Measurements from ENCODE around the gene PTPRT.

PTPRT gene

DNA sequence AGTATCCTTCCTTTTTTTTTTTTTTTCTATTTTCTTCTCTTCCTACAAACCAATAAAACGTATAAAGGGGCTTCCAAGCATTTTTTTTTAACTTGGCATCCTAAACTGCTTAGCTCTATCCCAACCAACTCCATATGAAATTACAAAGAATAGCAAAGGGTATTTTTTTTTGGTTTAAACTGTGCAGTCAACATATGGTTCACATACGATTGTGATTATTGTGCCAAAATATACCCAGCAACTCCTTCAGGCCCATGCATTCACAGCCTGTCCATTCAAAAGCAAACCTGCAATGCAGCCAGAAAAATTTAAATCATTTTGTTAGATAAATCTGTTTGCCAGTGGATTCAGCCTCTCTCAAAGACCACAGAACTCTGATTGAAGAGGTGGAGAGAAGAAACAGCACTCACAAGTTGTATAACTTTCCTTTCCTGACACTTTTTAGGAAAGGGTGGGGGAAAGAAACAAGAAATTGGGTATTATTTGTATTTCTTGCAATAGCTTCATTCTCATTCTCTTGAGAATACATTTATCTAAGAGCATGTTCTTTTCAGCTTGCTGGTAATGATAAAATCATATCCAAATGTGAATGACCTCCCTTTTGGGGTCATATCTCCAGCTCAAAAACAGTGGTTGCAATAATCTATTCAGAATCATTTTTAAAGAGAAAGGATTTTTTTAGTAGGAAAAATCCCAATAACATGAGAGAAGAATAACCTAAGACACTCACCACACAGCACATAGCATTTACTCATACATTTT lies 870.3 kb downstream of the PTPRT start:
- Histone ChIP-seq H3K27me3 (replicated peaks; ENCODE audit: control insufficient read depth, insufficient read depth, low read length) (no peaks in the 10 kb centered on the region), H3K9me3 (ENCODE audit: control insufficient read depth, low read length) (peaks cover 6% of the 10 kb centered on the region), H3K4me3 (ENCODE audit: low read length) (no peak overlapping the region), H3K36me3 (ENCODE audit: control insufficient read depth, insufficient read depth, low read length, severe bottlenecking) (no peaks in the 10 kb centered on the region), H3K4me1 (ENCODE audit: control insufficient read depth, insufficient read depth, low read length) (no peaks in the 10 kb centered on the region), H3K9ac (ENCODE audit: low read length) (no peak overlapping the region)
- no peak for DNase-seq (ENCODE audit: low read depth)

- Histone ChIP-seq H3K36me3 (ENCODE audit: control insufficient read depth, insufficient read depth, low read length, severe bottlenecking) (no peaks in the 10 kb centered on the region), H3K9me3 (ENCODE audit: control insufficient read depth, low read length) (peaks cover 6% of the 10 kb centered on the region), H3K4me3 (ENCODE audit: low read length) (no peak overlapping the region), H3K4me1 (ENCODE audit: control insufficient read depth, insufficient read depth, low read length) (no peaks in the 10 kb centered on the region), H3K27me3 (replicated peaks; ENCODE audit: control insufficient read depth, insufficient read depth, low read length) (no peaks in the 10 kb centered on the region), H3K9ac (ENCODE audit: low read length) (no peak overlapping the region)
- no peak for DNase-seq (ENCODE audit: low read depth)
Measured at GRCh38 chr20:42313704-42314103, 876.0 kb downstream of the PTPRT start.

DNA sequence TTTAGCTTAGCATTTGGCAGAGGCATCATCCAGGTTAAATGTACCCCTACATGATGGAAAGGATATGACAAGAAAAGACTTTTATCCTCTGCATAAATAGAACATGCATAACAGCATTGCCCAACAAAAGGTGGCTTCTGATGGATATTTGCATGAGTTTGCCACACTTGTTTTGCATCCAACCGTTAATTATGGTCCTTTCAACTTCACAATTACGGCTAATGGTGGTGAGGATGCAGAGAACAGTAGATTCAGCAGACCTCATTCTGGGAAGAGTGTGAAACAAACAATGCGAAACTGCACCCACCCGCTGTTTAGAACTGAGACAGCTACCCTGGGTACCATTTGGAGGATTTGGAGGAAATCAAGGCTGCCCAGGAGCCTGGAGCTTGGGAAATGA lies 880.7 kb downstream of the PTPRT start:
- Histone ChIP-seq H3K4me1 (ENCODE audit: control insufficient read depth, insufficient read depth, low read length) (no peaks in the 10 kb centered on the region), H3K9me3 (ENCODE audit: control insufficient read depth, low read length) (no peaks in the 10 kb centered on the region), H3K36me3 (ENCODE audit: control insufficient read depth, insufficient read depth, low read length, severe bottlenecking) (no peaks in the 10 kb centered on the region), H3K9ac (ENCODE audit: low read length) (no peak overlapping the region), H3K4me3 (ENCODE audit: low read length) (no peak overlapping the region), H3K27me3 (replicated peaks; ENCODE audit: control insufficient read depth, insufficient read depth, low read length) (no peaks in the 10 kb centered on the region)
- DNase-seq (ENCODE audit: low read depth), result no peak

DNA sequence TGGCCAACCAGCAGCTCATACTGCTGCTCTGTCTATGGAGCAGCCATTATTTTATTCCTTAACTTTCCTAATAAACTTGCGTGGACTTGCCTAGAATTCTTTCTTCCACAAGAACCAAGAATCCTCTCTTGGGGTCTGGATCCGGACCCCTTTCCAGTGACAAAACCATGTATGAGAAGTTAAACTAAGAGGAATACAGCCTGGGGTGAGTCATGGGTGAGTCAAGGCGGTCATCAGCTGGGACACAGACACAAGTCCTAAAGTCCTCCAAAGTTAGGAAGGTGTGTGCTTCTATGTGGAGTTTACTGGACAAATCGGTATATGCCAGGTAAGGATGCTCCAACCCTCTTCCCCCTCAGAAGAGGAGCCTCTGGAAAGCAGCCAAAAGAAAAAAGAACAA lies 881.5 kb downstream of the PTPRT start:
- no peak for DNase-seq (ENCODE audit: low read depth)
- Histone ChIP-seq H3K4me1 (ENCODE audit: control insufficient read depth, insufficient read depth, low read length) (no peaks in the 10 kb centered on the region), H3K27me3 (replicated peaks; ENCODE audit: control insufficient read depth, insufficient read depth, low read length) (no peaks in the 10 kb centered on the region), H3K36me3 (ENCODE audit: control insufficient read depth, insufficient read depth, low read length, severe bottlenecking) (no peaks in the 10 kb centered on the region), H3K4me3 (ENCODE audit: low read length) (no peak overlapping the region), H3K9ac (ENCODE audit: low read length) (no peak overlapping the region), H3K9me3 (ENCODE audit: control insufficient read depth, low read length) (no peaks in the 10 kb centered on the region)

GRCh38 chr20:42295592-42295991 lies 894.1 kb downstream of the PTPRT start:
- Histone ChIP-seq H3K4me3 (ENCODE audit: low read length) (no peak overlapping the region), H3K9ac (ENCODE audit: low read length) (no peak overlapping the region), H3K36me3 (ENCODE audit: control insufficient read depth, insufficient read depth, low read length, severe bottlenecking) (no peaks in the 10 kb centered on the region), H3K9me3 (ENCODE audit: control insufficient read depth, low read length) (no peaks in the 10 kb centered on the region), H3K4me1 (ENCODE audit: control insufficient read depth, insufficient read depth, low read length) (no peaks in the 10 kb centered on the region), H3K27me3 (replicated peaks; ENCODE audit: control insufficient read depth, insufficient read depth, low read length) (no peaks in the 10 kb centered on the region)
- DNase-seq (ENCODE audit: low read depth), result no peak

DNA sequence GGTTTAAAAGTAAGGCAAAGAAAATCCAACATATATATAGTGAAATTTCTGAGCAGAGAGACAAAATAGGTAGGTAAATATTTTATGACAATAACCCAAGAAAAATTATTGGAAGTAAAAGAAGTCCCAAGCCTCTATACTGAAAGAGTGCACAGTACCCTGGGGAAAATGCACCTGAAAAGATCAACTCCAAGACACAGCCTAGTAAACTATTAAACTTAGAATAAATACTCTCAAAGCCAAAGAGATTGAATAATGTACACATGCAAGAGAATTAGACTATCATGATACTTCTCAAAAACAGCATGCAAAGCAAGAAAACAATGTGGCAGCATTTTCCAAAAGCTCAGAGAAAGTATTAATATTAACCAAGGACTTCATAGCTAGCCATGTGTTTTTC lies 894.7 kb downstream of the PTPRT start:
- Histone ChIP-seq H3K4me3 (ENCODE audit: low read length) (no peak overlapping the region), H3K9me3 (ENCODE audit: control insufficient read depth, low read length) (no peaks in the 10 kb centered on the region), H3K36me3 (ENCODE audit: control insufficient read depth, insufficient read depth, low read length, severe bottlenecking) (no peaks in the 10 kb centered on the region), H3K27me3 (replicated peaks; ENCODE audit: control insufficient read depth, insufficient read depth, low read length) (no peaks in the 10 kb centered on the region), H3K4me1 (ENCODE audit: control insufficient read depth, insufficient read depth, low read length) (no peaks in the 10 kb centered on the region), H3K9ac (ENCODE audit: low read length) (no peak overlapping the region)
- DNase-seq (ENCODE audit: low read depth), result no peak

GRCh38 chr20:42281801-42282200 lies 907.9 kb downstream of the PTPRT start:
- H3K36me3 ChIP-seq (ENCODE audit: control insufficient read depth, insufficient read depth, low read length, severe bottlenecking), result no peaks in the 10 kb centered on the region
- DNase-seq (ENCODE audit: low read depth), result no peak
- no peaks in the 10 kb centered on the region for H3K27me3 ChIP-seq (replicated peaks; ENCODE audit: control insufficient read depth, insufficient read depth, low read length)
- H3K4me1 ChIP-seq (ENCODE audit: control insufficient read depth, insufficient read depth, low read length), result peaks cover 4% of the 10 kb centered on the region
- no peak overlapping the region for H3K9ac ChIP-seq (ENCODE audit: low read length)
- H3K9me3 ChIP-seq (ENCODE audit: control insufficient read depth, low read length), result peaks cover 7% of the 10 kb centered on the region
- H3K4me3 ChIP-seq (ENCODE audit: low read length), result no peak overlapping the region

DNA sequence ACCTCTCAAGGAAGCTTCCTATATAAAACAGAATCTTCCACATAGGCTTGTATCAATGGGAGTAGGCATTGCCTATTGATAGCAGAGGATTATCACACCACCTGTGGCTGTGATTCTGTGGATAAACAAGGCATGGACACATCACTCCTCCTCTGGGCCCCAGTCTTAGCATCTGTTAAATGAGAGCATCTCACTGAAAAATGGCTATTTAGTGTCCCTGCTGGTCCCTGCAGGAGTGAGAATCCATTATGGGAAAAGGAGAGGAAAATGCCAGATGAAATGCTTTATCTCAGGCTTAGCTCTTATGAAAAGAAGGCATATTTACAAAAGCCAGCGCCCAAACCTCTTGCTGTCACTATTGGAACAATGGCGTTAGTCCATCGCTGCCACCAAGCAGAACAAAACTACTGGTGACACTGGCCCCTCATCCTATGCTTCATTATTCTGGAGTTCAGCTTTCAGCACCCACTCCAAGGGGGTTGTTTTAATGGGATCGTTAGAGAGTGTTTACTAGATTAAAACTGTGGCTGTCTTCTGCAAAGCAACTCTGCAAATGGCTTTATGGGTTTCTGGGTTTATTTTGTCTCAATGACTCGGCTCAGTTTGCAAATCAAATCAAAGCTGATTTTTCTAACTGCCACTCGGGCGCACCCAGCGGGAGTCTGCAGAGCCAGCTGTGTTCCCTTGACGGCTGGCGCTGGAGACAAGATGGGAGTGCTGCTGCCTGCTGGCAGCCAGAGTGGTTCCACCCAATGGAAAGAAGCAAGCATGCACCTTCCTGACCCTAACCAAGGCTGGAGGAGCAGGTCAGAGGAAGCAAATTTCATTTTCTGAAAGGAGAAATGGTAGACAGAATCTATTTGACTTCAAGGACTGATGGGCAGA lies 912.7 kb downstream of the PTPRT start:
- H3K9me3 ChIP-seq (ENCODE audit: control insufficient read depth, low read length), result peaks cover 2% of the 10 kb centered on the region
- no peaks in the 10 kb centered on the region for H3K4me1 ChIP-seq (ENCODE audit: control insufficient read depth, insufficient read depth, low read length)
- no peak overlapping the region for H3K9ac ChIP-seq (ENCODE audit: low read length)
- no peak for DNase-seq (ENCODE audit: low read depth)
- no peaks in the 10 kb centered on the region for H3K27me3 ChIP-seq (replicated peaks; ENCODE audit: control insufficient read depth, insufficient read depth, low read length)
- no peaks in the 10 kb centered on the region for H3K36me3 ChIP-seq (ENCODE audit: control insufficient read depth, insufficient read depth, low read length, severe bottlenecking)
- H3K4me3 ChIP-seq (ENCODE audit: low read length), result no peak overlapping the region

- H3K9ac ChIP-seq (ENCODE audit: low read length), result no peak overlapping the region
- H3K4me1 ChIP-seq (ENCODE audit: control insufficient read depth, insufficient read depth, low read length), result no peaks in the 10 kb centered on the region
- no peaks in the 10 kb centered on the region for H3K36me3 ChIP-seq (ENCODE audit: control insufficient read depth, insufficient read depth, low read length, severe bottlenecking)
- H3K9me3 ChIP-seq (ENCODE audit: control insufficient read depth, low read length), result peaks cover 2% of the 10 kb centered on the region
- no peaks in the 10 kb centered on the region for H3K27me3 ChIP-seq (replicated peaks; ENCODE audit: control insufficient read depth, insufficient read depth, low read length)
- no peak overlapping the region for H3K4me3 ChIP-seq (ENCODE audit: low read length)
- DNase-seq (ENCODE audit: low read depth), result no peak
Measured at GRCh38 chr20:42274986-42275385, 914.7 kb downstream of the PTPRT start.

- no peaks in the 10 kb centered on the region for H3K27me3 ChIP-seq (replicated peaks; ENCODE audit: control insufficient read depth, insufficient read depth, low read length)
- H3K4me3 ChIP-seq (ENCODE audit: low read length), result no peak overlapping the region
- no peaks in the 10 kb centered on the region for H3K4me1 ChIP-seq (ENCODE audit: control insufficient read depth, insufficient read depth, low read length)
- H3K9ac ChIP-seq (ENCODE audit: low read length), result no peak overlapping the region
- DNase-seq (ENCODE audit: low read depth), result no peak
- peaks cover 2% of the 10 kb centered on the region for H3K9me3 ChIP-seq (ENCODE audit: control insufficient read depth, low read length)
- H3K36me3 ChIP-seq (ENCODE audit: control insufficient read depth, insufficient read depth, low read length, severe bottlenecking), result no peaks in the 10 kb centered on the region
Measured at GRCh38 chr20:42272516-42272915, 917.2 kb downstream of the PTPRT start.

GRCh38 chr20:42270539-42270938 lies 919.2 kb downstream of the PTPRT start:
- H3K9ac ChIP-seq (ENCODE audit: low read length), result no peak overlapping the region
- H3K4me1 ChIP-seq (ENCODE audit: control insufficient read depth, insufficient read depth, low read length), result no peaks in the 10 kb centered on the region
- DNase-seq (ENCODE audit: low read depth), result no peak
- H3K27me3 ChIP-seq (replicated peaks; ENCODE audit: control insufficient read depth, insufficient read depth, low read length), result no peaks in the 10 kb centered on the region
- no peaks in the 10 kb centered on the region for H3K36me3 ChIP-seq (ENCODE audit: control insufficient read depth, insufficient read depth, low read length, severe bottlenecking)
- peaks cover 2% of the 10 kb centered on the region for H3K9me3 ChIP-seq (ENCODE audit: control insufficient read depth, low read length)
- H3K4me3 ChIP-seq (ENCODE audit: low read length), result no peak overlapping the region

Measured in adipocyte (in vitro differentiated cells).